Vagina (tissue), 2 donors: ENCODE results near the gene MVD.

Experiments used
- POLR2A ChIP-seq, 2 donors: fragments of 450-650 bp; IDR thresholded peaks; one replicate each; pipeline ENCODE4 v1.6.1; 2017; ENCODE audit warnings: antibody characterized with exemption in 2 of 2, mild to moderate bottlenecking in 2 of 2, moderate library complexity in 2 of 2
- TF ChIP-seq, protein P1 (sequence below), 3 experiments: fragments of 450-650 bp in 2 of 3; fragments of 200-600 bp in 1 of 3; sonication (generic) in 1 of 3; IDR thresholded peaks; one replicate each; pipeline ENCODE4 v1.5.1; 2017 to 2019; ENCODE audit warnings: antibody characterized with exemption in 3 of 3, mild to moderate bottlenecking in 2 of 3, moderate library complexity in 2 of 3

DNA sequence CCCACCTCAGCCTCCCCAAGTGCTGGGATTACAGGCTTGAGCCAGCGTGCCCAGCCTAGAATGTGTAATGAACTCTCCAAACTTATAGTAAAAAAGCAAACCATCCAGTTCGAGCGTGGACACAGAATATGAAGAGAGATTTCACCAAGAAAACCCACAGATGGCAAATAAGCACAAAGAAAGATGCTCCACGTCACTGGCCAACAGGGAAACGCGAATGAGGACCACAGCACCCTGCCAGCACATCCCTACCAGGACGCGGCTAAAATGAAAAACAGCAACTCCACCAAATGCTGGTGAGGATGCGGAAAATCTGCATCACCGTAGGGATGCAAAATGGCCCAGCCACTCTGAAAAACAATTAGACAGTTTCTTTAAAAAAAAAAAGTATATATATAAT lies 1.4 kb downstream of the MVD start:
- TF ChIP-seq, protein P1, sequence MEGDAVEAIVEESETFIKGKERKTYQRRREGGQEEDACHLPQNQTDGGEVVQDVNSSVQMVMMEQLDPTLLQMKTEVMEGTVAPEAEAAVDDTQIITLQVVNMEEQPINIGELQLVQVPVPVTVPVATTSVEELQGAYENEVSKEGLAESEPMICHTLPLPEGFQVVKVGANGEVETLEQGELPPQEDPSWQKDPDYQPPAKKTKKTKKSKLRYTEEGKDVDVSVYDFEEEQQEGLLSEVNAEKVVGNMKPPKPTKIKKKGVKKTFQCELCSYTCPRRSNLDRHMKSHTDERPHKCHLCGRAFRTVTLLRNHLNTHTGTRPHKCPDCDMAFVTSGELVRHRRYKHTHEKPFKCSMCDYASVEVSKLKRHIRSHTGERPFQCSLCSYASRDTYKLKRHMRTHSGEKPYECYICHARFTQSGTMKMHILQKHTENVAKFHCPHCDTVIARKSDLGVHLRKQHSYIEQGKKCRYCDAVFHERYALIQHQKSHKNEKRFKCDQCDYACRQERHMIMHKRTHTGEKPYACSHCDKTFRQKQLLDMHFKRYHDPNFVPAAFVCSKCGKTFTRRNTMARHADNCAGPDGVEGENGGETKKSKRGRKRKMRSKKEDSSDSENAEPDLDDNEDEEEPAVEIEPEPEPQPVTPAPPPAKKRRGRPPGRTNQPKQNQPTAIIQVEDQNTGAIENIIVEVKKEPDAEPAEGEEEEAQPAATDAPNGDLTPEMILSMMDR (IDR thresholded peaks at IDR 0.05), result no peak
- no peak for TF ChIP-seq POLR2A (IDR thresholded peaks at IDR 0.05)
